Thyroid gland (tissue), 4 donors: Measurements from ENCODE around the gene CIDEC.

ENCODE experiments used
- CTCF ChIP-seq, 6 experiments: fragments of 200-600 bp in 3 of 6; fragments of 450-650 bp in 3 of 6; sonication (generic) in 3 of 6; IDR thresholded peaks; one replicate each; pipeline ENCODE4 v1.5.1; 2016 to 2019; ENCODE audit warnings: antibody characterized with exemption in 6 of 6, mild to moderate bottlenecking in 2 of 6, inconsistent platforms in 1 of 6, moderate library complexity in 1 of 6
- POLR2A ChIP-seq, 2 donors: fragments of 450-650 bp; IDR thresholded peaks; one replicate each; pipeline ENCODE4 v1.6.1; 2017; ENCODE audit warnings: antibody characterized with exemption in 2 of 2, mild to moderate bottlenecking in 2 of 2, moderate library complexity in 1 of 2

DNA sequence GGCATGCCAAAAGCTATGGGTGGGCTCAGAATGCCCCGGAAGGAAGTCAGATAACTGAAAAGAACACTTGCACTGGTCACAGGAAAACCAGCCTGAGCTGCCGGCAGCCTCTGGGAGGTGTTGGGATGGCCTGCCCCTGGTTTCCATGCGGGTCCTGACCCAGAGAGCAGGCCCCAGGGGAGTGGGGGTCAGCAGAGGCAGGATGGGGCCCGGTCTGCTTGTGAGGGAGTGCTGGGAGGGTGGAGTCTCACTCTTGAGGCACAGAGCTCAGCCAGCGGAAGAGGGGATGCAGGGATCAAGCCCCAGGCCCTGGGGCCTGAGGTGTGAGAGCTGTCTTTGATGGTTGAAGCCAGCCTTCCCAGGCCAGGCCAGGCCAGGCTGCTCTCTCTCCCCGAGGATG is 33.8 kb downstream of the CIDEC start:
- TF ChIP-seq CTCF (IDR thresholded peaks at IDR 0.05) (no peak), POLR2A (IDR thresholded peaks at IDR 0.05) (no peak)
